SK-N-SH treated with all-trans-retinoic acid at 6 μM for 48 hours (cell line): ENCODE measurements around the gene INPP5B.

Experiments used
- ARNTL ChIP-seq: fragments of 450-650 bp; formaldehyde crosslinking; IDR thresholded peaks from 2 replicates; pipeline ENCODE4 v1.5.0; 2020; ENCODE audit warnings: low read depth, mild to moderate bottlenecking, moderate library complexity, borderline replicate concordance
- CREB5 ChIP-seq: fragments of 250-450 bp; sonication (Bioruptor Pico); IDR thresholded peaks from 2 replicates; pipeline ENCODE4 v1.5.1; 2020; ENCODE audit warnings: low read depth, mild to moderate bottlenecking, moderate library complexity
- CSRNP3 ChIP-seq: fragments of 250-450 bp; sonication (Bioruptor Pico); IDR thresholded peaks from 2 replicates; pipeline ENCODE4 v1.5.1; 2021; ENCODE audit warnings: mild to moderate bottlenecking, moderate library complexity
- PATZ1 ChIP-seq: fragments of 250-450 bp; sonication (Bioruptor Pico); IDR thresholded peaks from 2 replicates; pipeline ENCODE4 v1.8.0; 2020; ENCODE audit warnings: mild to moderate bottlenecking, moderate library complexity, borderline replicate concordance
- RARB ChIP-seq: fragments of 250-450 bp; sonication (Bioruptor Pico); IDR thresholded peaks from 2 replicates; pipeline ENCODE4 v1.8.0; 2021; ENCODE audit warnings: mild to moderate bottlenecking, moderate library complexity
- TOX ChIP-seq: fragments of 250-450 bp; sonication (Bioruptor Pico); IDR thresholded peaks from 2 replicates; pipeline ENCODE4 v1.8.0; 2021; ENCODE audit warnings: mild to moderate bottlenecking, moderate library complexity, borderline replicate concordance
- ZC3H10 ChIP-seq: fragments of 250-450 bp; sonication (Bioruptor Pico); IDR thresholded peaks from 2 replicates; pipeline ENCODE4 v1.5.1; 2021; ENCODE audit warnings: mild to moderate bottlenecking, moderate library complexity
- ZFP3 ChIP-seq: fragments of 250-450 bp; sonication (Bioruptor Pico); IDR thresholded peaks from 2 replicates; pipeline ENCODE4 v1.5.0; 2020; ENCODE audit warnings: mild to moderate bottlenecking, moderate library complexity

GRCh38 chr1:37987679-37988078 is 40.8 kb upstream of the INPP5B start:
- TF ChIP-seq TOX (CRISPR knock-in tag) (no peak), PATZ1 (CRISPR knock-in tag) (no peak), ZC3H10 (CRISPR knock-in tag) (no peak), ZFP3 (no peak), CREB5 (CRISPR knock-in tag) (no peak), CSRNP3 (CRISPR knock-in tag) (no peak), RARB (CRISPR knock-in tag) (no peak), ARNTL (no peak)
